ENCODE measurements around the gene LTBP3. TPM values are rescaled to one million over a fixed set of nuclear protein-coding genes. Genes with fewer than 3 reads are reported as not detected.

The LTBP3 gene
- total and polyA plus RNA-seq, 2 of the 13 experiments (the other 11 are each of a cell fraction or from before 2014, with no cell fraction given): 12.2 to 68.1 TPM

DNA sequence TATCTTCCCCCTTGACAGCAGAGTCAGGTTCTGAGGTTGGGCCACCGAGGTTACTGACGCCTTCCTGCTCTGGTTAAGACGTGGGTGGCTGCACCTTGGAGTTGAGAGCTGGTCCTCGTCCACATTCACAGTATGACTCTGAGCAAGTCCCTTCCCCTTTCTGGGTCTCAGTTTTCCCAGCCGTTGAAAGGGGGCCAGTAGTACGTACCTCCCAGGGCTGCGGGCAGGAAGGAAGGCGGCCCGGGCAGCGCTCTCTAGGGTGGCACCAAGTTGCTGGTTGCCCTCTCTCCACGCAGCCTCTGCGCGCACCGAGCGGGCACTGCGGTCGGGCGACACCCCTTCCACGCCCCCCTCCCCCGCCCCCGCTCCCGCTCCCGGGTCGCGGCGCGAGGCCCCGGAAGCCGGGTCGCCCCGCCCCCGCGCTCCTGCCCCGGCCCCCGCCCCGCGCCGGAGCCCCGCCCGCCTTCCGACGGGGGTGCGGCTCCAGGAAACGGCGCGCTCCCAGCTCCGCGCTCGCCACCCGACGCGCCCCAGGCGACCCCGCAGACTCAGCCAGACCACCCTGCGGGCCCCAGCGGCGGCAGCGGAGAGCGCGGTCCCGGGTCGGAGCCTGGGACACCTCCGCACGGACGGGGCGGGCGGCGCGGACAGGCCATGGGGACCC, 17.5 kb upstream of the LTBP3 start, which contains the start of gene EHBP1L1 (continued):
- TF ChIP-seq TBX3 (IDR thresholded peaks at IDR 0.05; ENCODE audit: borderline replicate concordance) (no peak), TOPORS (CRISPR knock-in tag; IDR thresholded peaks at IDR 0.05) (no peak), ZSCAN12 (CRISPR knock-in tag; IDR thresholded peaks at IDR 0.05) (no peak), KDM2A (CRISPR knock-in tag; IDR thresholded peaks at IDR 0.05; ENCODE audit: borderline replicate concordance, low read depth) (peak; percentile 66), ZFX (CRISPR knock-in tag; IDR thresholded peaks at IDR 0.05; ENCODE audit: low read depth) (peak; percentile 65; the same call in 1 of the 2 replicates), RFX5 (IDR thresholded peaks at IDR 0.05; ENCODE audit: low read depth, low read length) (no peak), NFE2L2 (IDR thresholded peaks at IDR 0.05; ENCODE audit: low read length) (no peak), ZNF75D (CRISPR knock-in tag; IDR thresholded peaks at IDR 0.05; ENCODE audit: borderline replicate concordance) (no peak), FIP1L1 (IDR thresholded peaks at IDR 0.05; ENCODE audit: borderline replicate concordance, insufficient read depth, low read depth, low read length) (no peak), ZFP82 (CRISPR knock-in tag; IDR thresholded peaks at IDR 0.05; ENCODE audit: borderline replicate concordance) (no peak; the same call in 1 of the 2 replicates), ZNF138 (CRISPR knock-in tag; IDR thresholded peaks at IDR 0.05; ENCODE audit: low read depth) (0 out of 2 replicates have a peak, but pooled peaks have one; percentile 51), ELK4 (CRISPR knock-in tag; IDR thresholded peaks at IDR 0.05; ENCODE audit: borderline replicate concordance) (no peak), ZFAT (CRISPR knock-in tag; conservative IDR thresholded peaks at IDR 0.05) (no peak), NCOA2 (CRISPR knock-in tag; IDR thresholded peaks at IDR 0.05) (no peak), ZBTB7B (CRISPR knock-in tag; IDR thresholded peaks at IDR 0.05) (no peak), ZNF629 (CRISPR knock-in tag; conservative IDR thresholded peaks at IDR 0.05) (peak; percentile 94), AKAP8 (CRISPR knock-in tag; IDR thresholded peaks at IDR 0.05) (peak; percentile 46; the same call in 1 of the 2 replicates), SAFB2 (CRISPR knock-in tag; IDR thresholded peaks at IDR 0.05; ENCODE audit: borderline replicate concordance, low read depth) (peak; percentile 65; the same call in 1 of the 2 replicates), FOXK1 (CRISPR knock-in tag; IDR thresholded peaks at IDR 0.05; ENCODE audit: borderline replicate concordance, low read depth) (no peak)
- TF ChIP-seq, protein P1, sequence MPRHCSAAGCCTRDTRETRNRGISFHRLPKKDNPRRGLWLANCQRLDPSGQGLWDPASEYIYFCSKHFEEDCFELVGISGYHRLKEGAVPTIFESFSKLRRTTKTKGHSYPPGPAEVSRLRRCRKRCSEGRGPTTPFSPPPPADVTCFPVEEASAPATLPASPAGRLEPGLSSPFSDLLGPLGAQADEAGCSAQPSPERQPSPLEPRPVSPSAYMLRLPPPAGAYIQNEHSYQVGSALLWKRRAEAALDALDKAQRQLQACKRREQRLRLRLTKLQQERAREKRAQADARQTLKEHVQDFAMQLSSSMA (CRISPR knock-in tag; IDR thresholded peaks at IDR 0.05): no peak
- TF ChIP-seq, protein P2, sequence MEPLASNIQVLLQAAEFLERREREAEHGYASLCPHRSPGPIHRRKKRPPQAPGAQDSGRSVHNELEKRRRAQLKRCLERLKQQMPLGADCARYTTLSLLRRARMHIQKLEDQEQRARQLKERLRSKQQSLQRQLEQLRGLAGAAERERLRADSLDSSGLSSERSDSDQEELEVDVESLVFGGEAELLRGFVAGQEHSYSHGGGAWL (CRISPR knock-in tag; IDR thresholded peaks at IDR 0.05): no peak
- TF ChIP-seq, protein P3, sequence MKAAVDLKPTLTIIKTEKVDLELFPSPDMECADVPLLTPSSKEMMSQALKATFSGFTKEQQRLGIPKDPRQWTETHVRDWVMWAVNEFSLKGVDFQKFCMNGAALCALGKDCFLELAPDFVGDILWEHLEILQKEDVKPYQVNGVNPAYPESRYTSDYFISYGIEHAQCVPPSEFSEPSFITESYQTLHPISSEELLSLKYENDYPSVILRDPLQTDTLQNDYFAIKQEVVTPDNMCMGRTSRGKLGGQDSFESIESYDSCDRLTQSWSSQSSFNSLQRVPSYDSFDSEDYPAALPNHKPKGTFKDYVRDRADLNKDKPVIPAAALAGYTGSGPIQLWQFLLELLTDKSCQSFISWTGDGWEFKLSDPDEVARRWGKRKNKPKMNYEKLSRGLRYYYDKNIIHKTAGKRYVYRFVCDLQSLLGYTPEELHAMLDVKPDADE (CRISPR knock-in tag; IDR thresholded peaks at IDR 0.05): 0 out of 2 replicates have a peak, but pooled peaks have one; percentile 26
- TF ChIP-seq, protein P4, sequence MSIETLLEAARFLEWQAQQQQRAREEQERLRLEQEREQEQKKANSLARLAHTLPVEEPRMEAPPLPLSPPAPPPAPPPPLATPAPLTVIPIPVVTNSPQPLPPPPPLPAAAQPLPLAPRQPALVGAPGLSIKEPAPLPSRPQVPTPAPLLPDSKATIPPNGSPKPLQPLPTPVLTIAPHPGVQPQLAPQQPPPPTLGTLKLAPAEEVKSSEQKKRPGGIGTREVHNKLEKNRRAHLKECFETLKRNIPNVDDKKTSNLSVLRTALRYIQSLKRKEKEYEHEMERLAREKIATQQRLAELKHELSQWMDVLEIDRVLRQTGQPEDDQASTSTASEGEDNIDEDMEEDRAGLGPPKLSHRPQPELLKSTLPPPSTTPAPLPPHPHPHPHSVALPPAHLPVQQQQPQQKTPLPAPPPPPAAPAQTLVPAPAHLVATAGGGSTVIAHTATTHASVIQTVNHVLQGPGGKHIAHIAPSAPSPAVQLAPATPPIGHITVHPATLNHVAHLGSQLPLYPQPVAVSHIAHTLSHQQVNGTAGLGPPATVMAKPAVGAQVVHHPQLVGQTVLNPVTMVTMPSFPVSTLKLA (IDR thresholded peaks at IDR 0.05): no peak
